Muscle of leg (tissue), 11 donors: ENCODE measurements around the gene RAB4A. TPM values are rescaled to one million over a fixed set of nuclear protein-coding genes. Genes with fewer than 3 reads are reported as not detected.
A peak's percentile ranks its signal among the peaks of the same experiment; 100 is the strongest.

ENCODE experiments used
- DNase-seq: peaks from one replicate; pipeline ENCODE4 v3.0.0; 2013
- H3K27ac ChIP-seq: one replicate; pipeline ENCODE4 v1.5.1; 2013; ENCODE audit warnings: mild to moderate bottlenecking, low read length, control low read depth
- H3K27me3 ChIP-seq: one replicate; pipeline ENCODE4 v1.6.1; 2013; ENCODE audit warnings: low read length; ENCODE audit not compliant: control insufficient read depth, insufficient read depth
- H3K36me3 ChIP-seq: one replicate; pipeline ENCODE4 v1.6.1; 2013; ENCODE audit warnings: low read length; ENCODE audit not compliant: control insufficient read depth, insufficient read depth
- H3K4me1 ChIP-seq: one replicate; pipeline ENCODE4 v1.6.1; 2013; ENCODE audit warnings: low read length; ENCODE audit not compliant: control insufficient read depth, insufficient read depth
- H3K4me3 ChIP-seq: one replicate; pipeline ENCODE4 v1.5.1; 2013; ENCODE audit warnings: low read length, control low read depth
- H3K9me3 ChIP-seq: replicated peaks from 2 replicates; pipeline ENCODE4 v1.6.1; 2013; ENCODE audit warnings: low read depth, low read length; ENCODE audit not compliant: control insufficient read depth
- WGBS: methylation state at CpG from one replicate; pipeline ENCODE4 v1.1.5; 2013; ENCODE audit warnings: missing lambda C conversion rate; ENCODE audit not compliant: insufficient coverage; 5-methylcytosine and 5-hydroxymethylcytosine counted together
- polyA plus RNA-seq, 8 donors: library from polyadenylated mRNA; unstranded; fragments of 120-200 nt; gene quantifications; one replicate each; pipeline versions ENCODE4 v1.2.1 to v1.2.3, GENCODE V29; 2013; ENCODE audit warnings: inconsistent platforms in 1 of 8, low replicate concordance in 1 of 8; ENCODE audit not compliant: insufficient read length in 8 of 8, insufficient read depth in 1 of 8
- total RNA-seq: library from RNA; stranded (reverse); fragments of 120-200 nt; gene quantifications from one replicate; pipeline ENCODE4 v1.2.4, GENCODE V29; 2013

The RAB4A gene
- total and polyA plus RNA-seq, 9 donors: 39.0 to 57.8 (median 50.9) TPM

DNA sequence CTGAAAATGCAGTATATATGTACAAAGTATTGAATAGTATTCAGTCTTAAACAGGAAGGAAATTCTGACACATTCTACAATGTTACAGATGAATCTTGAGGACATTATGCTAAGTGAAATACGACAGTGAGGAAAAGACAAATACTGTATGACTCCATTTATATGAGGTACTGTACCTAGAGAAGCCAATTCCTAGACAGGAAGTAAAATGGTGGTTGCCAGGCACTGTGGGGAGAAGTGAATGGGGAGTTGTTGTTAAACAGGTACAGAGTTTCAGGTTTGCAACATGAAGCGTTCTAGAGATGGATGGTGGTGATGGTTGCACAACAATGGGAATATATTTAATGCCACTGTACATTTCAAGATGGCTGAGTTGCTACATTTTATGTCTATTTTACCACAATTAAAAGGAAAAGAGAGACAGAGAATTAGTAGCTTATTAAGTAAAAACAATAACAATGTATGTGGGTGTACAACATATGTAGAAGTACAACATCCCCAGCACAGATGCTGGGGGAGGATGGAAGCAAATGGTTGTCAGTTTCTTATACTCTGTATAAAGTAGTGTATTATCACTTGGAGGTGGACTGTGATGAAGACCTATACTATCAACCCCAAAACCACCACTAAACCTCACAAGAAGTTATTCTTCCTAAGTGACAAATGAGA is 3.9 kb upstream of the RAB4A start:
- Histone ChIP-seq H3K4me3 (no peak overlapping the region), H3K36me3 (no peaks in the 10 kb centered on the region), H3K9me3 (peaks cover 10% of the 10 kb centered on the region), H3K27ac (no peak overlapping the region), H3K27me3 (no peaks in the 10 kb centered on the region), H3K4me1 (peaks cover 9% of the 10 kb centered on the region)
- 100% methylated on average over 1 of the region's 2 CpGs for WGBS
- DNase-seq: no peak

- Histone ChIP-seq H3K27me3 (no peaks in the 10 kb centered on the region), H3K4me1 (peaks cover 18% of the 10 kb centered on the region), H3K9me3 (peaks cover 10% of the 10 kb centered on the region), H3K36me3 (no peaks in the 10 kb centered on the region), H3K27ac (no peak overlapping the region), H3K4me3 (no peak overlapping the region)
- 50% methylated on average over 1 of the region's 2 CpGs for WGBS
- no peak for DNase-seq
Observed at GRCh38 chr1:229268505-229268904, 2.4 kb upstream of the RAB4A start.

DNA sequence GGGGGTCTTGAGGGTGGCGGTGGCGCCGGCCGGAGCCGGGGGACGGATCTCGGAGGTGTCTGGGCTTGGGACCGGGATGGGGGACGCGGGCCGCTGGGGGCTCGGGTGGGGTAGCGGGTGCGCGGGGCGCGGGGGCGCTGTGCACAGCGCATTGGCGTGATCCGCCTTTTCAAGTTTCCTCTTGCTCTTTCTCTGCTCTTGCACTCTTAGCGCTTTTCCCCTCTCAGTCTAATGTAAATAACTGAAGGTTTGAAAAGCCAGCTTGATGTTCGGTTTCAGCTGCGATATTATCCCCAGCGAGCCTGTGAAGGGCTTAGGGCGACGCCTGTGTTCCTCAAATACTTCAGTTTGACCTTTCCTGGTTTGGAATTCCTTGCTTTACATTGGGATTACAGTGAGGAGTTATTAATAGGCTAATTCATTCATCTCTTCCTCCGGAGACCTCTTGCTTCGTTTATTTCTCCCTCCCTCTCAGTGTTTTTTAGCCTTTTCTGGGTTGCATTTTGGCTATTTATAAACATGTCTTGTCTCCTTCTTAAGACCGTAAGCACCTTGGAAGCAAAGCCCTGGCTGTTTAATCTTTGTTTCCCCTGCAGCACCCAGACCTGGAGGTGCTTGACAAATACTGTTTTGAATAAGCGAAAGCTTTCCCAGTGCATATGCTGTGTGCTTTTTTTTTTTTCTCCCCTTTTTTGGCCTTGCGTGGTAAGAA is 693 bp downstream of the RAB4A start:
- peak overlapping the region; percentile 63 for H3K4me3 ChIP-seq
- 0% methylated on average over 25 of the region's 32 CpGs for WGBS
- H3K27ac ChIP-seq: peak overlapping the region; percentile 65
- H3K27me3 ChIP-seq: no peaks in the 10 kb centered on the region
- H3K9me3 ChIP-seq: peaks cover 10% of the 10 kb centered on the region
- peaks cover 18% of the 10 kb centered on the region for H3K4me1 ChIP-seq
- no peaks in the 10 kb centered on the region for H3K36me3 ChIP-seq
- DNase-seq: peak; percentile 63

DNA sequence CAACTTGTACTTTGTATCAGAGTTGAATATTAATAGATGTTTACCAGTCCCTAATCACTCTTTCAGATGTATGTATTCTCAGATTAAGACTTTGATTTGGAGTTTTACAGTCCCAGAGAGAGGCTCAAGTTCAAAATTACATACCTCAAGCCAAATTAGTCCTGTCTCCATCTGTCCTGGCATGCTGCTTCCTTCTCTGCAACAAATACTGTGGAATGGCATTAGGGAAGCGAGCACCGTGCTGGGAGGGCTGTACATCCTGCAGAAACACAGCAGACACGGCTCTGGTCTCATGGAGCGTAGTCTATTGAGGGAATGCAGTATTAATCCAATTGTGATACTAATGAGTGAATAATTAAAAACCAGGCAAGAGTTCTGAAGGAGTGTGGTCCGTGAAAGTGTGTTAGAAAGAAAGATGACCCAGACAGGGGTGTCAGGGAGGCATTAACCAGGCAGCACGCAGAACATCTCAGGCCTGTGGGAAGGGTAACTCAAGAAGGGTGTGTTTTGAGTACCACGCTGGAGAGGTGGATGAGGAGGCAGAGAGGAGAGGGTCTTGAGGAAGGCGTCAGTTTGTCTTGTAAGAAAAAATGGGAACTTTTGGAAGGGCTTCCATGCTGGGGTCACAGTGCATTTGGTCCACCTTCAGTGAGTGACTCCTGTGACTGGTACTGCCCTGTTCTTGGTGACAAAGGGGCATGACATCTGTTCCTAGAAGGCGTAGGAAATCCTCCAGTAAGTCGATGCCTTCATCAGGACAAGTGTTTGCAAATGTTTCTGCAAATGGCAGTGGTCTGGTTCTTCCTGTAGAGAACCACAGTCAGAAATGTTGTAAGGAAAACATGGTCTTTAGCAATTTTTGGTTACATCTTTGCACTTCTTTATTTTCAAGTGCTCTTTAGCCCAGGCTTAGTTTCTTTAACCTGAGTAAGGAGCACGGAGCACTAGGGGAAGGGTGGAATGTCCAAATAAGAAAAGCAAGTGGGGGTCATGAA is 1.6 kb downstream of the RAB4A start:
- WGBS: 29% methylated on average over 8 of the region's 11 CpGs
- H3K9me3 ChIP-seq: peaks cover 5% of the 10 kb centered on the region
- H3K27ac ChIP-seq: no peak overlapping the region
- H3K27me3 ChIP-seq: no peaks in the 10 kb centered on the region
- H3K36me3 ChIP-seq: no peaks in the 10 kb centered on the region
- peak overlapping the region; percentile 63 for H3K4me3 ChIP-seq
- H3K4me1 ChIP-seq: peaks cover 18% of the 10 kb centered on the region
- DNase-seq: peak; percentile 18

DNA sequence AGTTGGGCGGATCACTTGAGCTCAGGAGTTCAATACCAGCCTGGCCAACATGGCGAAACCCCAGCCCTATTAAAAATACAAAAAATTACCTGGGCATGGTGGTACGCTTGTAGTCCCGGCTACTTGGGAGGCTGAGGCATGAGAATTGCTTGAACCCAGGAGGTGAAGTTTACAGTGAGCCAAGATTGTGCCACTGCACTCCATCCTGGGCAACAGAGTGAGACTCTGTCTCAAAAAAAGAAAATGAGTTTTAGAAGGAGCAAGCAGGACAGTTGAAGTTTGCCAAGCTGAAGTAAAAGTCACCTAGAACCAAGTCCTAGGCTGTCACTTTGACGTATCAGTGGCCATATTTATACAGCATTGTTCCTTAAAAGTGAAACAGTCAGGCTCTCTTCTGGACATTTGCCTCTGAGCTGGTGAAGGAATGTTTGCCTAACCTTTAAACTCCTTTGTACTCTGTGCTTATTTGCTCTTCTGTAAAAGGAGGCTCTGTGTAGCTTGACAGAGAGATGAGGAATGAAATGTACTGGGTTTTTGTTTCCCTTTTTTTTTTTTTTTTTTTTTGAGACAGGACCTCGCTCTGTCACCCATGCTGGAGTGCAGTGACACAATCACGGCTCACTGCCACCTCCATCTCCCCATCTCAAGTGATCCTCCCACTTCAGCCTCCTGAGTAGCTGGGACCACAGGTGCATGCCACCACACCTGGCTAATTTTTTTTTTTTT is 2.8 kb downstream of the RAB4A start:
- H3K27me3 ChIP-seq: no peaks in the 10 kb centered on the region
- no peaks in the 10 kb centered on the region for H3K36me3 ChIP-seq
- WGBS: 94% methylated on average over 3 of the region's 7 CpGs
- H3K27ac ChIP-seq: no peak overlapping the region
- no peaks in the 10 kb centered on the region for H3K9me3 ChIP-seq
- peaks cover 18% of the 10 kb centered on the region for H3K4me1 ChIP-seq
- no peak for DNase-seq
- no peak overlapping the region for H3K4me3 ChIP-seq

DNA sequence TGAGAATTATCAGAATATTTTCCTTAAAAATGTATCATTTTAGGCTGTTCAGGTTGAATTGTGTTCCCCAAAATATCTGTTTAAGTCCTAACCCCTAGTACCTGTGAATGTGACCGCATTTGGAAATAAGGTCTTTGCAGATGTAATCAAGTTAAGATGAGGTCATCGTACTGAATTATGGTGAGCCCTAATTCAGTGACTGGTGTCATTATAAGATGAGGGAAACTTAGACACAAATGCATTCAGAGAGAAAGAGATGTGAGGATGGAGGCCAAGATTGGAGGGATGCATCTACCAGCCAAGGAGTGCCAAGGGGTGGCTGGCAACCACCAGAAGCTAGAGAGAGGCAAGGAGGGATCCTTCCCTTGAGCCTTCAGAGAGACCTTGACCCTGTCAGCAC is 4.1 kb downstream of the RAB4A start:
- Histone ChIP-seq H3K36me3 (no peaks in the 10 kb centered on the region), H3K4me3 (no peak overlapping the region), H3K9me3 (no peaks in the 10 kb centered on the region), H3K27me3 (no peaks in the 10 kb centered on the region), H3K27ac (no peak overlapping the region), H3K4me1 (peaks cover 18% of the 10 kb centered on the region)
- DNase-seq: no peak
- 92% methylated on average over 2 of the region's 2 CpGs for WGBS

DNA sequence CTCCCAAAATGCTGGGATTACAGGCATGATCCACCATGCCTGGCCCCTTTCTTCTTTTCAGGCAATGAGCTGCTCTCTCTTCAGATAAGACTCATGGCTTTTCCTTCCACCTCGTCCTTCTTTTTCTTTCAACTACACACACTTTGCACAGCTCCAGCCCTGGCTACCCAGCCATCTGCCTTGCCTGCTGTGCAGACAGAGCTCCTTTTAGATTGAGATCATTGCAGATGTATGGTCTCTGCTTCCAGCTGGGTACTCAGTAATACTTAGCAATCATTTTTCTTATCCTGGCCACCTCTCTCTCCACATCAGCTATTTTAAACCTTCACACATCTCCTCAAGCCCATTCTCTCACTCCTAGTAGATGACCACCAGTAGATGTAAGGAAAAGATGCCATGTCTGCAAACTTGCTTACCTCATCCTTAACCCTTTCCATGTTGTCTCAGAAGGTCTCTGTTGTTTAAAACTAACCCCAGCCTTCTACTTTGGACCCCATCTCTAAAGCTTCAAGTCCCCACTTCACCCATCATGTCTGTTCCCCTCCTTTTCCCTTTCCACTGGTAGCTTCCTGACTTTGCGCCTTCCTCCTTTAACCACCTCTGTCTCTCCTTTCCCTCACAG is 7.3 kb downstream of the RAB4A start:
- H3K27me3 ChIP-seq: no peaks in the 10 kb centered on the region
- WGBS: 82% methylated on average over 1 of the region's 2 CpGs
- no peak for DNase-seq
- no peak overlapping the region for H3K27ac ChIP-seq
- H3K36me3 ChIP-seq: no peaks in the 10 kb centered on the region
- no peaks in the 10 kb centered on the region for H3K4me1 ChIP-seq
- no peaks in the 10 kb centered on the region for H3K9me3 ChIP-seq
- H3K4me3 ChIP-seq: no peak overlapping the region

GRCh38 chr1:229279242-229279641 is 8.3 kb downstream of the RAB4A start:
- no peak overlapping the region for H3K4me3 ChIP-seq
- no peak for DNase-seq
- WGBS: 71% methylated on average over 2 of the region's 3 CpGs
- no peaks in the 10 kb centered on the region for H3K4me1 ChIP-seq
- no peaks in the 10 kb centered on the region for H3K27me3 ChIP-seq
- H3K36me3 ChIP-seq: no peaks in the 10 kb centered on the region
- no peak overlapping the region for H3K27ac ChIP-seq
- H3K9me3 ChIP-seq: no peaks in the 10 kb centered on the region

DNA sequence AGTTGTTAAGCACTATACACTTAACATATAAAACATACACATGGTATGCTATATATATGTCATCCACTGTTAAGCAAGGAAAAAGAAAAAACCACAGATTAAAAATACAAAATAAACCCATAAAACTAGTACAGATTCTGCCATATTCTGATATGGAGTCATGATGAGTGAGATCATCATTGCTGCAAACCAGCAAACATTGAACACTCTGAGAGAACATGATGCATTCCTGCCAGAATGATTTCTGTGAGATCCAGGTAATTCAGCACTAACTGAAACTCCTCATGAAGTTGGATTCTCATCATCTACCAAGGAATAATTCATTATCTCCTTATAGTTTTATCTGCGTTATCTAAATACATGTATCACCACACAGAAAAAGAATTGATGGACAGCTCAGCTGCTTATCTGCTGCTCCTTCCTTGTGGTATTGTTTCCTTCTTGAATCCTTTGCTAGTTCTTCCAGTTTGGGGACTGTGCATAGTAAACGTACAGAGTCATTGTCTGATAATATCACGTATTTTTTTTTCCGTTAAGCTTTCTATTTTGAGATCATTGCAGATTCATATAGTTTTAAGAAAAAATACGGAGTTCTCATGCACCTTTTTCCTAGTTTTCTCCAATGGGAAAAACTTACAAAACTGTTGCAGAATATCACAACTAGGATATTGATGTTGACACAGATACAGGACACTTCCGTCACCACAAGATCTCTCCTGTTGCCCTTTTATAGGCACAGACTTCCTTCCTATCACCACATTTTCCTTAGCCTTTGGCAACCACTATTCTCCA is 9.3 kb downstream of the RAB4A start:
- WGBS: 60% methylated on average over 1 of the region's 6 CpGs
- no peak for DNase-seq
- Histone ChIP-seq H3K4me1 (no peaks in the 10 kb centered on the region), H3K27me3 (no peaks in the 10 kb centered on the region), H3K4me3 (no peak overlapping the region), H3K36me3 (no peaks in the 10 kb centered on the region), H3K27ac (no peak overlapping the region), H3K9me3 (no peaks in the 10 kb centered on the region)
